Karpas-422 (cell line): ENCODE measurements around the gene SLC16A8. TPM values are rescaled to one million over a fixed set of nuclear protein-coding genes. Genes with fewer than 3 reads are reported as not detected.

Experiments used
- DNase-seq: peaks from one replicate; pipeline ENCODE4 v3.0.0-alpha.2; 2015
- H2AFZ ChIP-seq: fragments of 200-600 bp; sonication (generic); 2 replicates; pipeline ENCODE4 v1.6.1; 2014; ENCODE audit warnings: antibody characterized with exemption, low read length, mixed read lengths
- H3K27ac ChIP-seq: fragments of 200-600 bp; sonication (generic); 2 replicates; pipeline ENCODE4 v1.5.1; 2014; ENCODE audit warnings: mild to moderate bottlenecking, low read length, moderate library complexity
- H3K27me3 ChIP-seq: fragments of 200-600 bp; sonication (generic); 2 replicates; pipeline ENCODE4 v1.6.1; 2014; ENCODE audit warnings: low read length, mixed read lengths
- H3K36me3 ChIP-seq: fragments of 200-600 bp; sonication (generic); 2 replicates; pipeline ENCODE4 v1.6.1; 2014; ENCODE audit warnings: low read length, mixed read lengths; ENCODE audit not compliant: insufficient read depth
- H3K4me1 ChIP-seq: fragments of 200-600 bp; sonication (generic); 2 replicates; pipeline ENCODE4 v1.6.1; 2014; ENCODE audit warnings: mild to moderate bottlenecking, low read length, mixed read lengths
- H3K4me2 ChIP-seq: fragments of 200-600 bp; sonication (generic); 2 replicates; pipeline ENCODE4 v1.6.1; 2014; ENCODE audit warnings: low read length, low read depth, mild to moderate bottlenecking; ENCODE audit not compliant: poor library complexity, severe bottlenecking
- H3K4me3 ChIP-seq: fragments of 200-600 bp; sonication (generic); 2 replicates; pipeline ENCODE4 v1.5.1; 2014; ENCODE audit warnings: mild to moderate bottlenecking, antibody characterized with exemption, low read length, mixed read lengths
- H3K79me2 ChIP-seq: fragments of 200-600 bp; sonication (generic); 2 replicates; pipeline ENCODE4 v1.6.1; 2014; ENCODE audit warnings: mild to moderate bottlenecking, low read length, mixed read lengths
- H3K9ac ChIP-seq: fragments of 200-600 bp; sonication (generic); 2 replicates; pipeline ENCODE4 v1.6.0; 2014; ENCODE audit warnings: low read length
- H3K9me2 ChIP-seq: fragments of 200-600 bp; sonication (generic), shearing (Covaris generic); replicated peaks from 2 replicates; pipeline ENCODE4 v1.6.0; 2014; ENCODE audit warnings: mild to moderate bottlenecking, low read length, moderate library complexity; ENCODE audit not compliant: insufficient read depth
- H3K9me3 ChIP-seq: fragments of 300-700, 200-600 bp; sonication (generic); 2 replicates; pipeline ENCODE4 v1.6.1; 2014; ENCODE audit warnings: low read length, mixed read lengths
- H4K20me1 ChIP-seq: fragments of 200-600 bp; sonication (generic); 2 replicates; pipeline ENCODE4 v1.6.1; 2014; ENCODE audit warnings: mild to moderate bottlenecking, antibody characterized with exemption, low read length, low read depth; ENCODE audit not compliant: insufficient read depth
- total RNA-seq: library from RNA; depleted of rRNA; stranded (reverse); fragments of >200 nt; shearing (Covaris generic); gene quantifications from 2 replicates; pipeline ENCODE4 v1.2.3, GENCODE V29; 2014; ENCODE audit warnings: low replicate concordance

The SLC16A8 gene
- total RNA-seq, 1 experiment from 2014 or later: not detected

DNA sequence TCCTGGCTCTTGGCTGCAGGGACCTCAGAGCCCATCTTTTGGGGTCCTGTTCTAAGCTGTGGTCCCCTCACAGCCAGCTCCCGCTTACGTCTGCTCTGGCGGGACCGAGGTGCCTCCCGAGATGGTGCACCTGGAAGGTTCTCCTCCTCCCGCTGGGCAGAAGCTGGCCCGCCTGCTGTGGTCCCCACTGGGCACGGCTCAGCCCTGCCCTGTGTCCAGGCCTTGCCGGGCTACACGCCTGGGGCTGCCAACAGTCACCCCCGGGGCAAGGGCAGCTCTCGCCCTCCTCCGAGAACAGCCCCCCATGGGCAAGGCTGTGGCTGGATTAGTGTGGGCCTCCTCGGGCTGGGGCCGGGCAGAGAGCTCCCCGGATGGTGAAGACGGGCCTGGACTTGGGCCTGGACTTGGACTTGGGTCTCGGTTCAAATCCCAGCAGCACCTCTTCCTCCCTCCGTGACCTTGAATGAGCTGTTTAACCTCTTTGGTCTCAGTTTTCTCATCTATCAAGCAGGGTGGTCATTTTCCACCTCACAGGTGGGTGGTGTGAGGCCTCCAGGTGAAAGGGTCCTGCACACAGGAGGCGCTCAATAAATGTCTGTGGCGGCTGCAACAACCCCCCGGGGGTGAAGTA lies 25.5 kb upstream of the SLC16A8 start:
- Histone ChIP-seq H3K9ac (no peak overlapping the region), H3K36me3 (no peaks in the 10 kb centered on the region), H3K79me2 (no peaks in the 10 kb centered on the region), H3K4me3 (no peak overlapping the region), H3K9me2 (no peaks in the 10 kb centered on the region), H3K4me1 (peaks cover 9% of the 10 kb centered on the region), H3K4me2 (no peak overlapping the region), H3K9me3 (no peaks in the 10 kb centered on the region; the same call in 1 of the 2 replicates), H3K27me3 (no peaks in the 10 kb centered on the region), H4K20me1 (no peaks in the 10 kb centered on the region), H2AFZ (no peak overlapping the region), H3K27ac (no peak overlapping the region)
- peak; percentile 43 for DNase-seq

DNA sequence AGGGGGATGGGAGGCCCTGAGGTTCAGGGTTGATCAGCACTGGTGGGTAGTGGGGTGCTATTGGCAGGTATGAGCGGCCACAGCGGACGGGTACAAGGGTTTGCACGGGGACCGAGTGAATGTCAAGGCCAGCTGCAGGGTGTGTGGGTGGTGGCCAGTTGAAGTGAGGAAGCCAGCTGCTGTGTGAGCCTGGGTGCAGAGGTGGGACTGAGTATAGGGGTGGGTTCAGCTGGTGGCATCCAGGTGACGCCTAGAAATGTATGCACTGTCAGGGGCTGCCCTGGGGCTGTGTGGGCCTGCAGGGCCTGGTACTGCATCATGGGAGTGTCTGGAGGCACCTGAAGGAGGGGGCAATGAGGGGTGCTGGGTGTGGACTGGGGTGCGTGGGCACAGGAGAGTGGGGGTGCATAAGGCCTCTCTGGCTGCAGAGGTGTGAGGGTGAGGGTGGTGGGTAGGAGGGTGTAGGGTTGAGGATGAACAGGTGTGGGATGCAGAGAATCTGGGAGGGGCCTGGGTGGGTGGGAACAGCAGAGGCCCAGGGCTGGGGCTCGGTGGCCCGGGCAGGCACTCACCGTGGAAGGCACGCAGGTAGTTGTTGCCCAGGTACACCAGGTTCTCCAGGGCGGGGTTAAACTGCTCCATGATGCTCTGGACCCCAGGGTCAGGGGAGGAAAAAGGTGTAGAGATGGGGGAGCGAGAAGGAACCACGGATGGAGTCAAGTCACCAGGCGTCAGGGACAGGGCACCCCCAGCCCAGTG lies 24.8 kb upstream of the SLC16A8 start:
- Histone ChIP-seq H3K4me3 (no peak overlapping the region), H3K9me2 (no peaks in the 10 kb centered on the region), H3K4me2 (no peak overlapping the region), H3K27me3 (no peaks in the 10 kb centered on the region), H3K79me2 (no peaks in the 10 kb centered on the region), H3K36me3 (no peaks in the 10 kb centered on the region), H3K4me1 (peaks cover 4% of the 10 kb centered on the region), H4K20me1 (no peaks in the 10 kb centered on the region), H2AFZ (no peak overlapping the region), H3K9ac (no peak overlapping the region), H3K27ac (no peak overlapping the region), H3K9me3 (no peaks in the 10 kb centered on the region; the same call in 1 of the 2 replicates)
- no peak for DNase-seq

DNA sequence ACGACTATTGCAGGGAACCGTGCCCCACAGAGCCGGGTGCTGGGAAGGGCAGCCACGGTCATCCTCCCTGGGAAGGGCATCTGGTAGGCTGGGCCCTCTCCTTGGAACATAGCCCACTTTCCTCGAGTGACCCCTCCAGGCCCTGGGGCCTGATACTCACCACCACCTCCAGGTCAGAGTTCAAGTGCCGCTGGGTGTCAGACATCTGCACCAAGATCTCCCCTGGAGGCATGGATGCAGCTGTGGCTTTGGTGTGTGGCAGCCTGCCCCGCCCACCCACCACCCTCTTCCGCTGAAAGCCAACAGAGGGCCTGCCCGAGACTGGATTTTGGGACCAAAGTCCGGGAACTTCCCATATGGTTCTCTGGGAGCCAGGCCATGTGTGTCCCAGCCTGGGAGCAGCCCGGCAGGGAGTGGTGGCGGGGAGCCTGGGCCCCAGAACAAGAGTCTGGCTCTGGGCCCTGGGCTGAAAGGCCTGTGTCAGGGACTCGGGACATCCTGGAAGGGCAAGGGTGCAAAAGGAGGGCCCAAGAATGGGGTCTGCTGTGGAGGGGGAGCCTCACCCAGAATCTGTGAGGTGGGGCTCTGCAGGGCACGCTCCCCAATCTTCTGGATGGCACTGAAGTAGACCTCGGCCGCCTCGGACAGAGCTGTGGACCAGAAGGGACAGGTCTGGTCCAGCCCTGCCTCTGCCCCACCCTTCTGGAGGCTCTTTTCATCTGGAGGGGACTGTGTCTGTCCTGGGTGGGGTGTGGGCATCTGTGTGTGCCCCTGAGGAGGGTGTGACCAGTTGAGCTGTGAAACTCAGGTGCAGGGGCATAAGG lies 23.9 kb upstream of the SLC16A8 start:
- no peak overlapping the region for H3K4me2 ChIP-seq
- H3K36me3 ChIP-seq: no peaks in the 10 kb centered on the region
- no peak overlapping the region for H3K4me3 ChIP-seq
- H3K79me2 ChIP-seq: no peaks in the 10 kb centered on the region
- H3K9me2 ChIP-seq: no peaks in the 10 kb centered on the region
- no peaks in the 10 kb centered on the region for H3K4me1 ChIP-seq
- no peak for DNase-seq
- H3K27me3 ChIP-seq: no peaks in the 10 kb centered on the region
- no peaks in the 10 kb centered on the region for H4K20me1 ChIP-seq
- no peaks in the 10 kb centered on the region; the same call in 1 of the 2 replicates for H3K9me3 ChIP-seq
- H3K9ac ChIP-seq: no peak overlapping the region
- H3K27ac ChIP-seq: no peak overlapping the region
- H2AFZ ChIP-seq: no peak overlapping the region

DNA sequence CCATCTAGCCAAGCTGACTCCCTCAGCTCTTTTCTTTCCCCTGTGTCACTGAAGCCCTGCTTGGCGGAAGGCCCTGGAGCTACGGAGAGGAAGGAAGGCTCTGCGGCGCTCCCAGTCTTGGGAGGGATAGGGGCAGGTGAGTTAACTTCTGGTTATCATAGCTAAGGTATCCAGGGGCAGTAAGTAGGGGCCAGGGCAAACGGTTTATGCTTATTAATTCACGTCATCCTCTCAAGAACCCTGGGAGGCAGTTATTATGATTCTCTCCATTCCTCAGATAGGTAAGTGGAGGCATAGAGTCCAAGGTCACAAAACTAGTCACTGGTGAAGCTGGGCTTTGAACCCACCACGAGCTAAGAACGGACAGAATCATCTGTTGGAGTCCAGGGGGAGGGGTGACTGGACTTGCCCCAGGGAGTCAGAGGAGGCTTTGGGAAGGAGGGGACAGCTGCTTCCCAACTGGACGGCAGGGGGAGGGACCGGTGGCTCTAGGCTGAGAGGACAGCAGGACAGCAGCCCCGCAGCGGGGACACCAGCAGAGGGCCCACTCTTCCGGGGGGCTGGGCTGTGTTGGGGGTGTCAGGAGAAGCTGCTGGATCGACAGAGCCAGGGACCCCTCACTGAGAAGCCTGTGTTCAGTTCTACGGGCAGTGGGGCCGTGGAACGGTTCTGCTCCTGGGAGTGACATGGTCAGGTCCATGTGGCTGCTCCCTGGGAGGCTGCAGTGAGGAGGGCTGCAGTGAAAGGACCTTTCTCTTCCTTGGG lies 23.0 kb upstream of the SLC16A8 start:
- Histone ChIP-seq H3K9me3 (no peaks in the 10 kb centered on the region; the same call in 1 of the 2 replicates), H2AFZ (no peak overlapping the region), H3K79me2 (no peaks in the 10 kb centered on the region), H3K27me3 (no peaks in the 10 kb centered on the region), H3K9ac (no peak overlapping the region), H3K9me2 (no peaks in the 10 kb centered on the region), H4K20me1 (no peaks in the 10 kb centered on the region), H3K4me1 (no peaks in the 10 kb centered on the region), H3K36me3 (no peaks in the 10 kb centered on the region), H3K4me2 (no peak overlapping the region), H3K4me3 (no peak overlapping the region), H3K27ac (no peak overlapping the region)
- DNase-seq: no peak

DNA sequence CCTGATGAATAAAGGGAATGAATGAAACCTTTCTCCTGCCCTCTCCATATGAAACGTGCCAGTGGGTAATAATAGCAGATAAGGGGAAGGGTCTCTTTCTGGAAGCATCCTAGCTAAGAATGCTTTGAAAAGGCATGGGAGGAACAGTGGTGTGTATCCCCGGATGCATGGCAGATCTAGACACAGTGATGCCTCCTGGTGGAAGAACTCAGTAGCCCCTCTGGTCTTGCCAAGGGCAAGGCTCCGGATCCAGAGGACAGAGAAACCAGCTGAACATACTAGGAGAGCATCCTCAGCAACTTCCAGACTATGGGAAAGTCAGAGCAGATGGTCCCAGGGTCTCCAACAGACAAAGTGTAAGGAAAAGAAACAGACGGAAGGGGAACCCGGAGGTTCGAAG lies 20.1 kb upstream of the SLC16A8 start:
- Histone ChIP-seq H3K27me3 (no peaks in the 10 kb centered on the region), H3K4me1 (no peaks in the 10 kb centered on the region), H3K36me3 (no peaks in the 10 kb centered on the region), H3K9me2 (no peaks in the 10 kb centered on the region), H4K20me1 (no peaks in the 10 kb centered on the region), H3K27ac (no peak overlapping the region), H3K4me2 (no peak overlapping the region), H3K9ac (no peak overlapping the region), H3K9me3 (no peaks in the 10 kb centered on the region), H2AFZ (no peak overlapping the region), H3K79me2 (no peaks in the 10 kb centered on the region), H3K4me3 (no peak overlapping the region)
- DNase-seq: peak; percentile 70

DNA sequence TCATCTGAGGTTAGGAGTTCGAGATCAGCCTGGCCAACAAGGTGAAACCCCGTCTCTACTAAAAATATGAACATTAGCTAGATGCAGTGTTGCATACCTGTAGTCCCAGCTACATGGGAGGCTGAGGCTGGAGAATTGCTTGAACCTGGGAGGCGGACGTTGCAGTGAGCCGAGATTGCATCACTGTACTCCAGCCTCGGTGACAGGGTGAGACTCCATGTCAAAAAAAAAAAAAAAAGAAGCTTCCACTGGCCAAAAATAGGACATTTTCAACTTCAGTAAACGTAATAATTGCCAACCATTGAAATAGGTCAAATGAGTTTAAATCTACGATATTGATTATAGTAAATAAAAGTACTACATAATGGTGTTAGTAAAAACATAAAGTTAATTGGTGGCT lies 19.7 kb upstream of the SLC16A8 start:
- Histone ChIP-seq H3K4me3 (no peak overlapping the region), H3K9me2 (no peaks in the 10 kb centered on the region), H2AFZ (no peak overlapping the region), H3K9me3 (no peaks in the 10 kb centered on the region), H3K4me1 (no peaks in the 10 kb centered on the region), H3K79me2 (no peaks in the 10 kb centered on the region), H3K27ac (no peak overlapping the region), H3K36me3 (no peaks in the 10 kb centered on the region), H4K20me1 (no peaks in the 10 kb centered on the region), H3K27me3 (no peaks in the 10 kb centered on the region), H3K9ac (no peak overlapping the region), H3K4me2 (no peak overlapping the region)
- no peak for DNase-seq

DNA sequence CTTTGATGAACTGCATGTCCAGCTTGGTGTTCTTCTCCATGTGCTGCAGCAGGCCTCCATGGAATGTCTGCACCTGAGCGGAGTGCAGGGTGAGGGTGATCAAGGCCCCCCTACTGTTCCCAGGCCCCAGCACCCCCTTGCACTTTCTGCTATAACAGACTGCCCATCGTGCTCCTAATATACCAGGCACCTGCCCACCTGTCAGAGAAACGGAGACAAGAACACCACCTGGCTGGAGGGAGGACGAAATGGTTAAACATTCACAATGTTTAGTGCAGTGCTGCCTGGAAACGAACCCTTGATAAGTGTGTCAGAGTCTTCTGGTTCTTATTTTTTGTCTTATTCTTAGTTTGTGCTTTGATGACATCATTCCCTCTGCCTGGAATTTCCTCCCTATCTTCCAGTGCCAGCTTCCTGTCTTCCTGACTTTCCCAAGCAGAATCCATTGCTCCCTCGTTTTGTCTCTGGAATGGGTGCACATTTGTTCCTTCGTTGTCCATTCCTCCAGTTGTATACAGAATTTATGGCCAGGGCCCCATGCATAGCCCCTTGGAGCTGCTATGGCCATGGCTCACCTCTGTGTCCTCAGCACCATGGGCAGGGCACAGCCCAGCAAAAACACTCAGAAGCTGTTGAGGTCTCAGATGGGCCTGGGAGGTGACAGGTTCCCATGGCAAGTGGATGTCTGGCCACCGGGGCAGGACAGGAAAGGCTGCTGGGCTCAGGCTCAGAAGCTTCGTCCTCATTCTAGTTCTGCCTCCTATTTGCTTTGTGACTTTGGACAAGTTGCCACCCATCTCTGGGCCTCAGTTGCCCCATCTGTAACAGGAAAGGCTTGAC lies 14.6 kb upstream of the SLC16A8 start:
- H3K9me3 ChIP-seq: no peaks in the 10 kb centered on the region
- no peak for DNase-seq
- H3K36me3 ChIP-seq: no peaks in the 10 kb centered on the region
- H3K27me3 ChIP-seq: no peaks in the 10 kb centered on the region
- no peaks in the 10 kb centered on the region for H3K4me1 ChIP-seq
- H3K4me2 ChIP-seq: no peak overlapping the region
- H3K9me2 ChIP-seq: no peaks in the 10 kb centered on the region
- H3K4me3 ChIP-seq: no peak overlapping the region
- H3K27ac ChIP-seq: no peak overlapping the region
- H2AFZ ChIP-seq: no peak overlapping the region
- no peaks in the 10 kb centered on the region for H3K79me2 ChIP-seq
- no peak overlapping the region for H3K9ac ChIP-seq
- no peaks in the 10 kb centered on the region for H4K20me1 ChIP-seq
